GM18861 (cell line): ENCODE data around the gene CHRM3.
"Not testable (repeated sequence)": the region's sequence is repeated elsewhere in the genome, so short reads cannot be mapped to it uniquely, and the experiment has no call there.

Source experiments
- ATAC-seq: cut with Tn5 transposase; IDR thresholded peaks from one replicate; pipeline ENCODE4 v1.9.1; 2021; ENCODE audit not compliant: unreplicated experiment

The CHRM3 gene

DNA sequence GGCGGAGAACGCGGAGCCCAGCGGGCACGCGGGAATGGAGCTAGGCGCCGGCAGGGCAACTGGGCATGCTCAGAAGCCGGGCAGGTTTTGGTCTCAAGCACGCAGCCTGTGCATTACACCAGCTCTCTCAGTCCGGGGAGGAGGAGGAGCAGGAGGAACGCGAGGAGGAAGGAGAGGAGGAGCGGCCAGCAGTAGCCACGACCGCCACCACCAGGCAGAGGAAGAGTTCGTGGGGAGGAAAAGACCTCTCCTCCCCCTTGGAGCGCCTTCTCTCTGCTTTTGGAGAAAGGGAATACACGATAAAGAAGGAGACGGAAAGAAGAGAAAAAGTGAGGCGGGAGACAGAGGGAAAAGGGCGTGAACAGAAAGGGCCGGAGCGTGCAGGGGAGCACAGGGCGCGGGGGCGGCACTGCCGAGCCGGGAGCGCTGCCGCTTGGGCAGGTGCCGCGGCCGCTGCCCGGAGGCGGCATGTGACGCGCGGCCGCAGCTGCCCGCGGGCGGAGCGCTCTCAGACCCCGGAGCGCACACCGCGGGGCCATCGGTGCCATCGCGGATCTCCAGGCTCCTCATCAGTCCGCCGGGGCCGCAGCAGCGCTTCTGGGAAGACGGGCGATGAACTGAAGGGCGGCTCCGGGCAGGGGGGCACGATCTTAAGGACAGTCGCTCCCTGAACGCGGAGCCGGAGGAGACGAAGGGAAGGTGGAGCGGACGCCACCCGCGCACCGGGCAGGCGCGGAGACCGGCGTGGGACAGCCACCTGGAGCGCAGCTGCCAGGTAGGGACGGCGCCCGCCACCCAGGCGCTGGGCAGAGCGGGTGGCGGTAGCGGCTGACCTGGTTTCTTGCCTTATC, at the start of gene CHRM3:
Gene CHRM3, plus strand, starts transcription at position 116 of the 851 bp plus-strand sequence. CDS start 520,884 bp downstream, outside the sequence.
- no peak for ATAC-seq

DNA sequence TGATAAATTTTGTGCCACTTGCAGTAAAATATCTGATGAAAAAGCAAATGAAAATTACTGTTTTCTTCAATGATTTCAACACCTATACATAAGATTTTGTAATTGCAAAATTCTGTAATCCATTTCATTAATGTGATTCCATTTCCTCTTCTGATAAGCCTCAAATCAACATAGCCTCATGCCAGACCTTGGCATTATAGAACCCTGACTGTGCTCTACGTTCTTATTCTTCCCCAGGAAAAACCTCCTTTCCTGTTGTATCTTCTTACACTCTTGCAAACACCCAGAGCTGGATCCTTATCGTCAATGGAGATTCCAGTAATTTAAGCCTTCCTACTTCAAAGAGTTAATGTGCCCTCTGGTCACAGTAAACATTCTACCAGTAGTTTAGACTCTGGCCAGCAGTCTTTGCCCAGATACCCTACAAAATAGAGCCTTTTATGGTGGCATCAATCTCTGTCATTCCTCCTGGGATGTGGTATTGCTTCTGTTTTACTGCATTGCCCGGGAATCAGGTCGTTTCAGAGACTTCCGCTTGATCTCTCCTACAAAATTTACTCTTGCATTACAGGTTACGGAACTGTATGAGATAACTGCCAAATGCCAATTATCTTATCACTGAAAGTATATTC, 48.5 kb upstream of the CHRM3 start:
- no peak for ATAC-seq

DNA sequence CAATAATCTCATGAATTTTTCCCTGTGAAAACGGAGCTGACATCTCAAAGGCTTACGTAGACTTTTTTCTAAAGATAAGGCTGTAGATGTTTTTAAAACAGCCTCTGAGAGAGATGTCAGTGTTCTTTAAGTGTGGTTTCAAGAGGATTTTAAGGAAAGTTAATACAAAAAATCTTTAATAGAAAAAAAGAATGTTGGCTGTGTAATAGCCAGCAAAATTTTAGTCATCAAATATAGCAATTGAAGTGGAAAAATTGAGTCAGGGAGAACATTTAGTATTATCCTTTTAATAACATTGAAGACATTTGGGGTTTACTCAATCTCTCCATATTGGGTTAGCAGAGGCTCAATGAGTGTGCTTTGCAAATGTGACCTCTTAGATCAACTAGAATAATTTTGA, 38.6 kb upstream of the CHRM3 start:
- ATAC-seq: no peak

GRCh38 chr1:239348635-239349353, 37.6 kb upstream of the CHRM3 start:
- ATAC-seq: no peak

- no peak for ATAC-seq
Observed at GRCh38 chr1:239349699-239350098, 36.7 kb upstream of the CHRM3 start.

DNA sequence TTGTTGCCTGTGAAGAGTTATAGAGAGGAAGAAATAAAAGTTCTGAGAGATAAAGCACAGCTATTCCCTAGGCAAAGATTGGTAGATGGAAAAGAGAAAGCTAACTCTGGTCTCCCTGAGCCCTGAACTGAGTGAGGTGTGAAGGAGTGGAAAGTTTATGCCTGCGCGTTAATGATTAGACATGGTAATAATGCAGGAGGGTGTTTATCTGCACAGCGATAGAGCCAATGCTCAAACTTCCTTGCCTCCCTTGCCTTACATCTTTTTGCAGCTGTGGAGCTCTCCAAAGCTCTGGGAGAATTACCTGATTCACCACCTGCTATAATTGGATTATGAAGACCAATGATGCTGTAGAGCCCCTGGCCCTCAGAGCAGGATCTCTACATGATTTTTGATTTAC, 32.8 kb upstream of the CHRM3 start:
- no peak for ATAC-seq

GRCh38 chr1:239354231-239354630, 32.1 kb upstream of the CHRM3 start:
- no peak for ATAC-seq

DNA sequence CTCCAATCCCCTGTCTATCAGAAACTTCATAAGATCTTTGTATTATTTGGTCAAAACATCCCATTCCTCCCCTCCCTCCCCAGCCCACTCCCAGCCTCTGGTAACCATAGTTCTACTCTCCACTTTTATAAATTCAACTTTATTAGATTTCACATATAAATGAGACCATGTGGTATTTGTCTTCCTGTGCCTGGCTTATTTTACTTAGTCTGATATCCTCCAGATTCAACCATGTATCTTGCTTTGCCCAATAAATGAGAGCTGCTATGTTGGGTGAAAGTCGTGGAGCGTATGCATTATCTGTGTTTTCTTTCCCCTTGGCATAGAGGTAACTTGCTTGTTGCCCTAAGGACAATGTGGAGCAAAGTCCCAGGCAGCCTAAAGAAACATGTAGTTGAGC, 28.5 kb upstream of the CHRM3 start:
- ATAC-seq: no peak

DNA sequence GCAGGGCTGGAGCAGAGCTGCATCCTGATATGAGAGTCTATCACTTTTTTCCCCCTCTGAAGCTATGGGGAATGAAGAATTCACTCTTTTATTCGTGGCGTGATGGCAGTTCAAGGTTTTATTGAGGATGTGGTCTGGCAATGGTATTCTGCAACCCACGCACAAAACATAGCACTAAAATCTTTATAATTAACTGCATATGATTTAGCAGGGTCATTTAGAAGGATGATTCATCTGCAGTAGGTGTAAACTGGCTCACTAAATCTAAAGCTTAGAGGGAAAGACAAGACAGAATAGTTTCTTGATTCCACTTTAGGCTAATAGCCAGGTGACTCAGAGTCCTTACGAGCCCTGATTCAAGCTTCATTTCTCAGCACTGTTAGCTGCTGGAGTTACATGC, 25.0 kb upstream of the CHRM3 start:
- ATAC-seq: no peak

DNA sequence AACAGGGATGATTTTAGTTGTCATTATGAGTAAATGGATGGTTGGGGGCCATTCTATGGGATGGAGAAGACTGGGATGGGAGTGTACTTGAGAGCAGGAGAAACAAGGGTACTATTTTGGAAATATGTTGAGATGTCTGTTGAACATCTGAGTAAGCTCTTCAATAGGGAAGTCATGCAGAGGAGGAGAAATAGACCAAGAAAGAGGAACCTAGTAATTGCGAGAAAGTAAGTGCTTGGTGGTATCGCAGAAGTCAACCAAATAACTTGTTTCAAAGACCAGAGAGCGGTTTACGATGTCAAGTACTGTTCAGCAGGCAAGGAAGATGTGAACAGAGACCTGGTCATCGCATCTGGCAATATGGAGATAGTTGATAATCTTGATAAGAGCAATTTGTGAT, 22.4 kb upstream of the CHRM3 start:
- ATAC-seq: no peak

GRCh38 chr1:239367196-239367810, 19.1 kb upstream of the CHRM3 start:
- no peak for ATAC-seq

- no peak for ATAC-seq
Observed at GRCh38 chr1:239368436-239369109, 17.8 kb upstream of the CHRM3 start.

DNA sequence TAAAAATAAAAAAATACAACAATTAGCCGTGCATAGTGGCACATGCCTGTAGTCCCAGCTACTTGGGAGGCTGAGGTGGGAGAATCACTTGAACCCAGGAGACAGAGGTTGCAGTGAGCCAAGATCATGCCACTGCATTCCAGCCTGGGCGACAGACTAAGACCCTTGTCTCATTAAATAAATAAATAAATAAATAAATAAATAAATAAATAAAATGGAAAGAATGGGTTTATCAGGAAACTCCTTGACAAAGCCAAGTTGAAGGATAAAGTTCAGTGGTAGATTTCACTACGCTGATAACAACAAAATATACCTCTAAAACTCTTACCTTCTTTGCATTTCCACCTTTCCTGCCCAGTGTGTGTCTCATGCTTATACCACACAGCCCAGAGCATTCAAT, 15.5 kb upstream of the CHRM3 start:
- ATAC-seq: not testable (repeated sequence)

DNA sequence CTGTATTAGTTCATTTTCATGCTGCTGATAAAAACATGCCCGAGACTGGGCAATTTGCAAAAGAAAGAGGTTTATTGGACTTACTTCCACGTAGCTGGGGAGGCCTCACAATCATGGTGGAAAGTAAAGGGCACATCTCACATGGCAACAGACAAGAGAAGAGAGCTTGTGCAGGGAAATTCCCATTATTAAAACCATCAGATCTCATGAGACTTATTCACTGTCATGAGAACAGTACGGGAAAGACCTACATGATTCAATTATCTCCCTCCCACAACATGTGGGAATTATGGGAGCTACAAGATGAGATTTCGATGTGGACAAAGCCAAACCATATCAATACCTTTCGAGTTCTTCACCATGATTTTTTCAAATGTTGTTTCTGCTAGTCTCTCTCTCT, 3.7 kb upstream of the CHRM3 start:
- no peak for ATAC-seq

DNA sequence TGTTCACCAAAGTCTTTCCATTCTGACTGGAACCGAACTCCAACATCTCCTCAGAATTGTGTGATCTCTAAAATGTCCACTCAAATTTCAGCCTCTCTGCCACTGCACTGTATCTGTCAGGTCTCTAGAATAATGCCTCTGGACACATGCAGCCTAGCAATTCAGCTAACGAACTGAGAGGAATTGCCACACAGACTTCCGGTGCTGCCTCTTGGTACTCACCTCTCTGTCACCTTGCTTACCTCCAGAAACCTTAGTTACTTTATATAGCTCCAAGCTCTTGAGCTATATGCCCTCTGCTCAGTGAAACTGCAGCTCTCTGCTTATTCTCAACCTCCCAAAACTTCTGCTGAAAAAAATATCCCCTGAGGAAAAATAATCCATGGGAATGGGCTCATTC, 2.7 kb upstream of the CHRM3 start:
- no peak for ATAC-seq

DNA sequence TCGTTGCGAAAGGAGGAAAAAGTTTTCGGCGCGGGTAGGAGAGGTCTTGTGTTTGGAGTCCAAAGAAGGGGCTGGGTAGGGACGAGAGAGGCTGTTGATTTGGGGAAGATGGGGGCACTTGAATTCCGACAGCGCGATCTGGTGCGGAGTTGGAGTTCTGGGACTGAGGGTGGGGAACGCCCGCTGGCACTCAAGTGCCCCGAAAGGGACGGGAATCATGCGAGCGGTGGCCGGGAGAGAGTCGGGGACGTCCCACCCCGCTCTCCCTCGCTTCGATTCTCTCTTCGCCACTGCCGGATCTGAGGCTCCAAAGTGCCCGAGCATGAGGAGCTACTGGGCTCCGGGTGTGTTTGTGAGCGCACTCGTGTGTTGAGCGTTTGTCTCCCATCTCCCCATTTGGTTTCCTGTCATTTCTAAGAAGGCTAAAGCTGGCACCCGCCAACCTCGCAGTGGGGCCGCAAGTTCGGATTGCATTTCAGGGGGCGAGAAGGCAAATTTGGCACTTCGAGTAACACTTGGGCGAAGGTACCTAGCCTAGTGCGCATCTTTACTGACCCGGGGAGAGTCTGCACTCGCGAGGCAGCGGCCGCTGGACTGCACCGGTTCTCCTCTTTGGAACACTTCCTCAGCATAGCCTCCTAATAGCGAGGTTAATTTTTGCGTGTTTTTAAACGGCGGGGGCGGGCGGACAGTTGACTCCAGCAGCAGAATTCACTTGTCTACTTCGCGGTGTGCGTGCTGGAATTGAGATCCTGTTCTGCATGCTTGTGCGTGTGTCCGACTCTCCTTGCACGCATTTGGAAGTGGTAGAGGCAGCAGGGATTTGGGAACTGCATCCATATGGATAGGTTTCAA, 1.2 kb downstream of the CHRM3 start:
- no peak for ATAC-seq

- ATAC-seq: no peak
Observed at GRCh38 chr1:239388159-239388485, 1.8 kb downstream of the CHRM3 start.

DNA sequence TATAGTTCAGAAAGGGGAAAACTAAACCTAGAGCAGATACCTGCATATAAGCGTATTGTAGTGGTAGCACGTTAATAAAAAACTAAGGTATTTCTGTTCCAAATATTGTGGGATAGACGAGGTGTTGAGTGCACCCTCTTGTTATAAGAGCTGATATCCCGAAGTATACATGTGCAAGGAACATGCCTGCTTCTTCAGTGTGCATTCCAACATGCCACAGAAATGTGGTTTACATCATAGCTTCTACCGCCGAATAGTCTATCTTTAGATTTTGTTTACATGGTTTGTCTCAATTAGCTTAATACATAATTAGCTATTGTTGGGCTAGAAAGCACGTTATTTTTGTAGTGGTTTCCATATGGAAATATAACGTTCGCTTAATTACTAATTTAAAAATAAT, 2.2 kb downstream of the CHRM3 start:
- no peak for ATAC-seq

GRCh38 chr1:239389703-239390102, 3.3 kb downstream of the CHRM3 start:
- ATAC-seq: no peak

GRCh38 chr1:239392271-239392670, 5.9 kb downstream of the CHRM3 start:
- ATAC-seq: no peak
